ENCODE data around the gene CLK3.

CLK3 gene

GRCh38 chr15:74620636-74621545 is 5.3 kb downstream of the CLK3 start:
- in situ Hi-C loops (cut with MboI; ENCODE audit: low sequenced_read_pairs): loop anchor here (10.0 kb wide), 1 partner anchor 246 kb away; no protein-coding TSS in a partner anchor

- in situ Hi-C loops (cut with MboI; ENCODE audit: low sequenced_read_pairs): loop anchor here (10.0 kb wide), 1 partner anchor 247 kb away; no protein-coding TSS in a partner anchor
These were observed 5.9 kb downstream of the CLK3 start for GRCh38 chr15:74621546-74621920.

GRCh38 chr15:74621936-74622335 is 6.3 kb downstream of the CLK3 start:
- in situ Hi-C loops (cut with MboI; ENCODE audit: low sequenced_read_pairs): loop anchor here (10.0 kb wide), 1 partner anchor 247 kb away; no protein-coding TSS in a partner anchor

GRCh38 chr15:74622758-74623157 is 7.1 kb downstream of the CLK3 start:
- in situ Hi-C loops (cut with MboI; ENCODE audit: low sequenced_read_pairs): loop anchor here (10.0 kb wide), 1 partner anchor 248 kb away; no protein-coding TSS in a partner anchor

GRCh38 chr15:74624020-74624602 is 8.5 kb downstream of the CLK3 start:
- in situ Hi-C loops (cut with MboI; ENCODE audit: low sequenced_read_pairs): loop anchor here (10.0 kb wide), 1 partner anchor 249 kb away; no protein-coding TSS in a partner anchor

- in situ Hi-C loops (cut with MboI; ENCODE audit: low sequenced_read_pairs): loop anchor here (10.0 to 25.0 kb wide), 2 partner anchors 137 to 251 kb away; no protein-coding TSS in a partner anchor
These were observed 10.1 kb downstream of the CLK3 start for GRCh38 chr15:74625693-74626092.

- in situ Hi-C loops (cut with MboI; ENCODE audit: low sequenced_read_pairs): loop anchor here (10.0 to 25.0 kb wide), 2 partner anchors 136 to 252 kb away; no protein-coding TSS in a partner anchor
These were observed 10.7 kb downstream of the CLK3 start for GRCh38 chr15:74626336-74626735.

GRCh38 chr15:74626752-74627692 is 11.4 kb downstream of the CLK3 start:
- in situ Hi-C loops (cut with MboI; ENCODE audit: low sequenced_read_pairs): loop anchor here (10.0 to 25.0 kb wide), 2 partner anchors 135 to 252 kb away; no protein-coding TSS in a partner anchor

- in situ Hi-C loops (cut with MboI; ENCODE audit: low sequenced_read_pairs): loop anchor here (10.0 to 25.0 kb wide), 2 partner anchors 135 to 253 kb away; no protein-coding TSS in a partner anchor
These were observed 12.1 kb downstream of the CLK3 start for GRCh38 chr15:74627766-74628165.

GRCh38 chr15:74628199-74628598 is 12.6 kb downstream of the CLK3 start:
- in situ Hi-C loops (cut with MboI; ENCODE audit: low sequenced_read_pairs): loop anchor here (10.0 to 25.0 kb wide), 2 partner anchors 134 to 253 kb away; no protein-coding TSS in a partner anchor

GRCh38 chr15:74628949-74629348 is 13.3 kb downstream of the CLK3 start:
- in situ Hi-C loops (cut with MboI; ENCODE audit: low sequenced_read_pairs): loop anchor here (10.0 to 25.0 kb wide), 2 partner anchors 133 to 254 kb away; no protein-coding TSS in a partner anchor

- in situ Hi-C loops (cut with MboI; ENCODE audit: low sequenced_read_pairs): loop anchor here (10.0 to 25.0 kb wide), 3 partner anchors 133 to 315 kb away; no protein-coding TSS in a partner anchor
These were observed 14.1 kb downstream of the CLK3 start for GRCh38 chr15:74629696-74630095.

- in situ Hi-C loops (cut with MboI; ENCODE audit: low sequenced_read_pairs): loop anchor here (10.0 to 25.0 kb wide), 2 partner anchors 132 to 314 kb away; no protein-coding TSS in a partner anchor
These were observed 14.8 kb downstream of the CLK3 start for GRCh38 chr15:74630284-74631086.

- in situ Hi-C loops (cut with MboI; ENCODE audit: low sequenced_read_pairs): loop anchor here (10.0 to 25.0 kb wide), 2 partner anchors 131 to 314 kb away; no protein-coding TSS in a partner anchor
These were observed 15.4 kb downstream of the CLK3 start for GRCh38 chr15:74631087-74631385.

- in situ Hi-C loops (cut with MboI; ENCODE audit: low sequenced_read_pairs): loop anchor here (10.0 to 25.0 kb wide), 2 partner anchors 131 to 313 kb away; no protein-coding TSS in a partner anchor
These were observed 15.8 kb downstream of the CLK3 start for GRCh38 chr15:74631408-74631807.

GRCh38 chr15:74631935-74632560 is 16.4 kb downstream of the CLK3 start:
- in situ Hi-C loops (cut with MboI; ENCODE audit: low sequenced_read_pairs): loop anchor here (10.0 to 25.0 kb wide), 2 partner anchors 130 to 313 kb away; no protein-coding TSS in a partner anchor

GRCh38 chr15:74632601-74633000 is 17.0 kb downstream of the CLK3 start:
- in situ Hi-C loops (cut with MboI; ENCODE audit: low sequenced_read_pairs): loop anchor here (10.0 to 25.0 kb wide), 2 partner anchors 130 to 312 kb away; no protein-coding TSS in a partner anchor

- in situ Hi-C loops (cut with MboI; ENCODE audit: low sequenced_read_pairs): loop anchor here (10.0 to 25.0 kb wide), 2 partner anchors 129 to 311 kb away; no protein-coding TSS in a partner anchor
These were observed 18.1 kb downstream of the CLK3 start for GRCh38 chr15:74633781-74634180.
